UCSD-AML1 (cell line): ENCODE results near the gene SLC6A3.

Experiments used
- DNase-seq: peaks from one replicate; lab custom pipeline; 2025; ENCODE audit not compliant: unreplicated experiment; lab: John Stamatoyannopoulos, UW

Gene SLC6A3

GRCh38 chr5:1442222-1443145 is 2.8 kb downstream of the SLC6A3 start:
- DNase-seq, result no peak

DNA sequence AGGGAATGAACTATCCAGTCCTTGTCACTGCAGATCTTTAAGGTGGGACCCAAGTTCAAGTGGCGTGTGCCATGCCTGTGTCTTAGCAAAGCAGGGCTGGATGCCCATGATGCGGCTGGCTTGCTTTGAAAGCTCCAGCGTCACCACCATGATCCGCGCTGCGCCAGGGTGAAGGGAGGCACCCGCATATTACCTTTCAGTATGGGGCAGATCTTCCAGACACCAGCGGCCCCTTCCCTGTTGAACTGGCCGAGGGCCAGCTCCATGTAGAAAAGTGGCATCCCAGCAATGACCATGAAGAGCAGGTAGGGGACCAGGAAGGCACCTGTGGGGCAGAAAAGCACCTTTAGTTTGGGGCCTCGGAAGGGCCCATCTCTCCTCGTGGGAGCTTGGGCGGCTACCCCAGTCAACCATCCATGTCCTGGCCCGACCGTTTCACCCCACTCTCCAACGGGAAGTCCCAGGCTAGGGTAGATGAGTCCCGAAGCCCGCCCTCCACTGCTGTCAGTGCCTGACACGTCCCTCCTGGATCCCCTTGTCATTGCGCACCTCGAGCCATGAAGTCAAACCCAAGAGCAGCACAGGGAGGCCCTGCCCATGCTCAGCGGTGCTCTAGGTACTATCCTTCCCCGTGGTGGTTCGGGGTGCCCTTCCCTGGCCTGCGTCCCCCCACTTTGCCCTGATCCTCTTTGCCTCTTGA is 3.9 kb downstream of the SLC6A3 start:
- DNase-seq, result no peak

DNA sequence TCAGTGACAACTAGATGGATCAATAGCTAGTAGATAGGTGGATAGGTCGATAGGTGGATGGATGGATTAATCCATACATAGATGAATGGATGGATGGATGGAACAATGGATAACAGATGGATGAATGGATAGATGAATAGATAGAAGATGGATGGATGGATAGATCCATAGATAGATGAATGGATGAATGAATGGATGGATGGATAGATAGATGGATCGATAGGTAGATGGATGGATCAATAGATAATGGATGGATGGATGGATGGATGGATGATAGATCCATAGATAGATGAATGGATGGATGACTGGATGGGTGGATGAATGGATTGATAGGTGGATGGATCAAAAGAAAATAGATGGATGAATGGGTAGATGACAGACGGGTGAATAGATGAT is 5.1 kb downstream of the SLC6A3 start:
- no peak for DNase-seq

DNA sequence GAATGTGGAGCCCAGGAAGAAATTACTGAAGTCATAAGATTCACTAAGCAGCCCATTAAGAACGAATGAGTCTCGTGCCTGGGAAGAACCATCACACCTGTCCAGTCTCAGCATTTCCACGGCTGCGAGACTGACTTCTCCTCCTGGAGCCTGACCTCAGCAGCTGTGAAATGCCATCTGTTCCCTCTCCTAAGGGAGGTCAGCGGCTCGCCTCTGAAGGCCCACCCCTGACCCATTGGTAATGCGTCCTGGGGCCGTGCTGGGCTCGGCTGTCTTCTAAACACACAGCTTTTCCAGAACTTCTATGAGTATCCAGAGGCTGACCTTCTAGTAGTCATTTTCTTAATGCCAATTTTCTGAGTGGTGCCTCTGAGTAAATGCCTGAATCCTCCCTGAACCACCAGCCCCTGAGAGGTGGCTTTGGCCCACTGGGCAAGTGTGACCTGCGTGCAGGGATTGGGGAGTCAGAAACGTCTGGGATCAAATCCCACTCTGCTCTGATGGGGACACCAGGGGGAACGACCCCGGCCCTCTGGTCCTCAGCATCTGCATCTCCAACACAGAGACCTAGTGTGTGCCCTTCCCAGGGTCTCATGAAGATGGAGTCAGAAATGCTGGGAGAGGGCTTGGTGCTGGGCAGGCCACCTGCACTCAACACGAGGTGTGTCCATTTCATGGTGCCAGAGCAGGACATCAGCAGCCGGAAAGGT is 5.7 kb downstream of the SLC6A3 start:
- DNase-seq, result no peak

DNA sequence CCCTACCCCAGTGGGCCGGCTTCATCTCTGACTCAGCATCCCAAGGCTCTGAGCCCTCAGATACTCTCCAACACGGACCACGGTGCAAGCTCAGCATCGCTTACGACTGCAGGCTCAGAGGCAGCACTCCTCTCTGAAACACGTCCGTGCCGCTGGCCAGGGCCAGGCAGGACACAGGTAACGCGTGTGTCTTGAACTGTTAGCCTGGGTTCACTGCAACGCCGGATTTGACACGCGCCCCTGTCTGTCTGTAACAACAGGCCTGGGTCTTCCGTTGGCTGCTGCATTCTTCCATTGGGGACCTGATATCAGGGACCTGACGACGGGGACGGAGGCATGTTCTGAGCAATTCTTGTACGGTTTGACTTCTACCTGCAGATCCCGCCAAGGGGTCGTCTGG is 6.4 kb downstream of the SLC6A3 start:
- DNase-seq, result no peak

- no peak for DNase-seq
Observed at GRCh38 chr5:1437876-1438559, 7.2 kb downstream of the SLC6A3 start.

DNA sequence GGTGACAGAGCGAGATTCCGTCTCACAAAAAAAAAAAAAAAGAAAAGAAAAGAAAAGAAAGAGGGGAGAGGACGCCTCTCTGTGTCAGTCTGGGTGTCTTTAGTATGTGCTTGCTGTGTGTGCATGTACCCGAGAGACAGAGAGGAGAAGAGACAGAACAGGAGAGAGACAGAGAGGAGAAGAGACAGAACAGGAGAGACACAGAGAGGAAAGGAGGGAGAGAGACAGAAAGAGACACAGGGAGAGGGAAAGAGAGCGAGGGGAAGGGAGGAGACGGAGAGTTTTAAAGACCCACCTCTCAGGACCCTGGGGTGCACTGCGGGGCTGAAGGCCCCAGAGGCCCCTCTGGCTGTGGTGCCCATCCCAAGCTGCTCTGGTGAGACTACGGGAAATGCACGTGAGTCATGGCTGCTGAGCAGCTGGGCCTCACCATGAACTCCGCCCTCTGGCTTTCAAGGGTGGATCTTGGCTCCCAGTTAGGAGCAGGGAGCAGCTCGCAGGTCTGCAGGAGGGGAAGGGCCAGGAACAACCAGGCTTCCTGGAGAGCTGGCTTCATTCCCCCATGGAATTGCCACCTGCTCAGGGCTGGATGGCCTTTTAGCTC is 7.9 kb downstream of the SLC6A3 start:
- no peak for DNase-seq

- DNase-seq, result no peak
Observed at GRCh38 chr5:1436681-1437080, 8.6 kb downstream of the SLC6A3 start.

- DNase-seq, result no peak
Observed at GRCh38 chr5:1436036-1436435, 9.2 kb downstream of the SLC6A3 start.

- no peak for DNase-seq
Observed at GRCh38 chr5:1435369-1435768, 9.9 kb downstream of the SLC6A3 start.

DNA sequence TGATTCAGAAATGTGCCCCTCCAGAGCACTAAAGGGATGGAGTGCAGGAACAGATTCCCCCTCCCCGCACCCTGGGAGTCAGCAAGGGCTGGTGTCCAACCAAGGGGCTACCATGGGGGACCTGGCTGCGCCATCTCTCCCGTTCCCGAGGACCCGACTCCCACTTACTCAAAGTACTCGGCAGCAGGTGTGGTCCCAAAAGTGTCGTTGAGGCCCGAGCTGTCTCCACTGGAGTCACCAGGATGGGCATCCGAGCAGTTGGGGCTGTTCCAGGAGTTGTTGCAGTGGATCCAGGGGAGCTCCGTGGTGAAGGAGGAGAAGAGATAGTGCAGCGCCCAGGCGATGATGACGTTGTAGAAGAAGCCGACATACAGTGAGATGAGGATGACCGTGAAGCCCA is 12.9 kb downstream of the SLC6A3 start:
- DNase-seq, result no peak

- no peak for DNase-seq
Observed at GRCh38 chr5:1431896-1432295, 13.3 kb downstream of the SLC6A3 start.

DNA sequence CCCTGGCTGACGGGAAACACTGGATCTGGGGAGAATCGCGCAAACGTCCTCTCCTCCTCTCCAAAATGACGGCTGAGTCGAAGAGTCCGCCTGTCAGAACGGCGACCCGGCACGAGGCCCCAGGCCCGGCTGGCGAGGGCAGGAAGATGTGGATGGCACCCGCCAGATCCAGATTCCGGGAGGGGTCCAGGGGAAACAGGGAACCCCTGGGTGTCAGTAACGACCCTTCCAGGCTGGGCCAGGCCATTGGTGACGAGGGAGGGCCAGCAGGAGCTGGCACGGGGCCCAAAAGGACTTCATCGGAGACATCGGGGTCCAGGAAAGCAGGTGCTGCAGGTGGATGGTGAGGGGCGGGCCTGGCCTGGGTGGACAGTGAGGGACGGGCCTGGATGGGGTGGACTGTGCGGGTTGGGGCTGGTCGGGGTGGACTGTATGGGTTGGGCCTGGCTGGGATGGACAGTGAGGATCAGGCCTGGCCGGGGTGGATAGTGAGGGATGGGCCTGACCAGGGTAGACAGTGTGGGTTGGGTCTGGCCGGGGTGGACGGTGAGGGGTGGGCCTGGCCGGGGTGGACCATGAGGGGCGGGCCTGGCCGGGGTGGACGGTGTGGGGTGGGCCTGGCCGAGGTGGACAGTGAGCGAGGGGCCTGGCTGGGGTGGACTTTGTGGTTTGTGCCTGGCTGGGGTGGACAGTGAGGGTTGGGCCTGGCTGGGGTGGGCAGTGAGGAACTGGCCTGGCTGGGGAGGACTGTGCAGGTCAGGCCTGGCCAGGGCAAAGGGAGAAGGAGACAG is 14.0 kb downstream of the SLC6A3 start:
- no peak for DNase-seq

DNA sequence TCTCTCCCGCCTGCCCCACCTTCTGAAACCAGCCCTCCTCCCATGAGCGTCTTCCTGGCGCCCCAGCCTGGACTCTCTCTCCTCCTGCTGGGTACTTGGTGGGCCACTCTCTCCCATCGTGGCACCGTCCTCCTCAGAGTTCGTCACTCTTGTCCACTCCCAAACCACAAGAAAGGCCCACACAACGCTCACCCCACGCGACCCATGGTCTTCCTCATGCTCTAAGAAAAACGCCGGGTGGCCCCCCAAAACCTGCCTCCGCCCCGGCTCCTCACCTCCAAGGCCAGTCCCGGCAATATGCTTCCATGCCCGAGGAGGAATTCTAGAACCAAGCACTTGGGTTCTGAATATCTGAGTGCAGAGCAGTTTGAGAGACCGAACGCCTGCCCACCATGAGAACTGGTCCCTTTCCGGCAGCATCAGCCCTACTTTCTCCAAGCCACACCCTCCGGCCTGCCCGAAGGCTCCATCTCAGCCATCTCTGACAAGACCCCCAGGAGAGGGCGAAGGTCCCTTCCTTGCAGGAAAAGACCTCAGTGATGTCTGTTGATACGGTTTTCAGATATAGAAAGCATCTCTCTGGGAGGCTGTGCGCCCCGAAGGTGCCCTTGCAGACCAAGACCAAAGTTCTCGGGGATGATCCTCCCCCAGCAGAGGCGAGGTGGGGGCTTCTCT is 15.0 kb downstream of the SLC6A3 start:
- DNase-seq, result no peak

GRCh38 chr5:1429496-1429895 is 15.7 kb downstream of the SLC6A3 start:
- DNase-seq, result no peak

DNA sequence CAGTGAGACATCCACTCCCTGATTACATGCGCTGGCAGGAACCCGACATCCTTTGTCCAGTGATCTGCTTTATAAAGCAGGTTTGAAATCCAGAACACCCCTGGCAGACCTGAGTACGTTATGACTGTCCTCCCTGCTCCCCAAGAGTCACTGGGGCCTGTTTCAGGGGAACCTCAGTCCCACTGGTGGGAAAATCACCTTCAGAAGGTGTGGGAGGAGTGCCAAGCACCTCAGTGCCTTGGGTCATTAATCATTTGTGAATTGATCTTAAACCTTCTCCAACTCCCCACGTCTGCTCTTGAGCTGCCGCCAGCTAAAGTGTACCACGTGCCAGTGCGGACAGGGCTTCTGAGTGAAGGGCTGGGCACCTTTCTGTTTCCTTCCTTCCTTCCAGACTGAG is 16.2 kb downstream of the SLC6A3 start:
- DNase-seq, result no peak

DNA sequence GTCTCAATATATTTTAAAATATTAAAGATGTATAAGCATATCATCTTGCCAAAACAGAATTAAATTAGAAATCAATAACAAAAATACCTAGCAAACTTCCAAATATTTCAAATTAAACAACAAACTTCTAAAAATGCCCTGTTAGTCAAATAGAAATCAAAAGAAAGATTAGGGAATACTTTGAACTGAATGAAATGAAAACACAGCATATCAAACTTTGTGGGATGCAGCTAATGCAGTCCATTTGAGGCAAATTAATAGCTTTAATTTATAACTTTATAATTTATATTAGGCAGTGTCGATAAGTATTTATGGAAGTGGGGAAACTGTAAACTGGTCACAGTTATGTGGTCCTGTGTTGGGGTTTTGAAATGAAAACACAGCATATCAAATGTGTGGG is 17.1 kb downstream of the SLC6A3 start:
- no peak for DNase-seq

DNA sequence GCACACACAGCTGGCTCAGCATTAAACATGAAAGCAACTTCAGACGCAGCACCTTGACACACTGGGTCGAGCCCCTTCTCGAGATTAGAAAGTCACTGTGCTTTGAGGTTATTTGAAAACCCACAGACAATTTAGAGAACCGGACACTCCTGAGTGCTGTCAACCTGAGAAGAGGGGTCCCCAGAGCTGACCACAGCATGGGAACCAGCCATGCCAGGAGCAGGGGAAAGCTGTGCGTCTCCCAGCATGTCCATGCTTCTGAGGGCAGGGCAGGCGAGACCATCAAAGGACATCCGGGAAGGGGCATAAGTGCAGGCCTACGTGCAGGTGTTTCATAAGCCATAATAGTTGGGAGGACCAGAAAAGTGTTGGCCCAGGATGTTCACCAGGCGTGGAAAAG is 20.5 kb downstream of the SLC6A3 start:
- no peak for DNase-seq

GRCh38 chr5:1423901-1424603 is 21.2 kb downstream of the SLC6A3 start:
- DNase-seq, result no peak
